ENCODE measurements around the gene CHST13. TPM values are rescaled to one million over a fixed set of nuclear protein-coding genes. Genes with fewer than 3 reads are reported as not detected.

CHST13 gene
- total and polyA plus RNA-seq, 7 donors, result 0.07 to 0.20 TPM; not detected in 5

GRCh38 chr3:126493739-126494138, 30.2 kb upstream of the CHST13 start:
- no peaks in the 10 kb centered on the region for H3K27me3 ChIP-seq (ENCODE audit: insufficient read depth in 3 of 3, low read length in 2 of 3)
- no peak for ATAC-seq
- no peak overlapping the region for H3K27ac ChIP-seq
- no peak overlapping the region for H3K4me3 ChIP-seq
- peaks cover 8% of the 10 kb centered on the region for H3K4me1 ChIP-seq
- no peaks in the 10 kb centered on the region for H3K9me3 ChIP-seq
- DNase-seq, result no peak
- intact Hi-C loops (cut with DNase I), result no loop called here
- no peaks in the 10 kb centered on the region for H3K36me3 ChIP-seq (ENCODE audit: insufficient read depth in 1 of 2, low read depth in 1 of 2)
- 52 to 63% (median 52%) methylated on average over 9 of the region's 9 CpGs for WGBS, 3 donors
- no peak for TF ChIP-seq CTCF (IDR thresholded peaks at IDR 0.05)

- H3K4me1 ChIP-seq, result peaks cover 8% of the 10 kb centered on the region
- DNase-seq (peak in 1 of 2 donors; percentile 37), ATAC-seq (no peak)
- H3K27me3 ChIP-seq (ENCODE audit: insufficient read depth in 3 of 3, low read length in 2 of 3), result no peaks in the 10 kb centered on the region
- 49 to 65% (median 50%) methylated on average over 12 of the region's 12 CpGs for WGBS, 3 donors
- intact Hi-C loops (cut with DNase I), result no loop called here
- no peaks in the 10 kb centered on the region for H3K36me3 ChIP-seq (ENCODE audit: insufficient read depth in 1 of 2, low read depth in 1 of 2)
- no peak overlapping the region for H3K27ac ChIP-seq
- H3K4me3 ChIP-seq, result no peak overlapping the region
- TF ChIP-seq CTCF (IDR thresholded peaks at IDR 0.05), result no peak
- H3K9me3 ChIP-seq, result no peaks in the 10 kb centered on the region
Measured at GRCh38 chr3:126494204-126494969, 29.6 kb upstream of the CHST13 start.

- peaks cover 8% of the 10 kb centered on the region for H3K4me1 ChIP-seq
- intact Hi-C loops (cut with DNase I), result no loop called here
- 90 to 96% (median 94%) methylated on average over 6 of the region's 6 CpGs for WGBS, 3 donors
- ATAC-seq, result no peak
- no peak overlapping the region for H3K4me3 ChIP-seq
- no peaks in the 10 kb centered on the region for H3K36me3 ChIP-seq (ENCODE audit: insufficient read depth in 1 of 2, low read depth in 1 of 2)
- no peak for DNase-seq
- no peak overlapping the region for H3K27ac ChIP-seq
- no peaks in the 10 kb centered on the region for H3K27me3 ChIP-seq (ENCODE audit: insufficient read depth in 3 of 3, low read length in 2 of 3)
- no peak for TF ChIP-seq CTCF (IDR thresholded peaks at IDR 0.05)
- no peaks in the 10 kb centered on the region for H3K9me3 ChIP-seq
Measured at GRCh38 chr3:126494970-126495230, 29.1 kb upstream of the CHST13 start.

- DNase-seq (no peak), ATAC-seq (no peak)
- TF ChIP-seq CTCF (IDR thresholded peaks at IDR 0.05), result no peak
- WGBS, 3 donors, result 95 to 99% (median 98%) methylated on average over 8 of the region's 8 CpGs
- H3K9me3 ChIP-seq, result no peaks in the 10 kb centered on the region
- H3K27me3 ChIP-seq (ENCODE audit: insufficient read depth in 3 of 3, low read length in 2 of 3), result no peaks in the 10 kb centered on the region
- intact Hi-C loops (cut with DNase I), result no loop called here
- no peaks in the 10 kb centered on the region for H3K36me3 ChIP-seq (ENCODE audit: insufficient read depth in 1 of 2, low read depth in 1 of 2)
- H3K4me1 ChIP-seq, result peaks cover 8% of the 10 kb centered on the region
- no peak overlapping the region for H3K4me3 ChIP-seq
- no peak overlapping the region for H3K27ac ChIP-seq
Measured at GRCh38 chr3:126495786-126496185, 28.2 kb upstream of the CHST13 start.

All from psoas muscle (tissue), 8 donors.